Hepatocyte (in vitro differentiated cells): Measurements from ENCODE around the gene OR10G6. TPM values are rescaled to one million over a fixed set of nuclear protein-coding genes. Genes with fewer than 3 reads are reported as not detected.

ENCODE experiments used
- DNase-seq: peaks from one replicate; pipeline ENCODE4 v3.0.0-alpha.2; 2016; ENCODE audit warnings: low spot score
- H2AFZ ChIP-seq: fragments of 200-600 bp; sonication (generic); 2 replicates; pipeline ENCODE4 v1.6.0; 2016; ENCODE audit warnings: antibody characterized with exemption, mild to moderate bottlenecking
- H3K27ac ChIP-seq: fragments of 200-600 bp; sonication (generic); 2 replicates; pipeline ENCODE4 v1.5.1; 2016; ENCODE audit warnings: mild to moderate bottlenecking
- H3K27me3 ChIP-seq: fragments of 200-600 bp; sonication (generic); 2 replicates; pipeline ENCODE4 v1.6.1; 2016
- H3K36me3 ChIP-seq: fragments of 200-600 bp; sonication (generic); replicated peaks from 2 replicates; pipeline ENCODE4 v1.5.1; 2016; ENCODE audit warnings: low read depth; ENCODE audit not compliant: insufficient read depth
- H3K4me1 ChIP-seq: fragments of 200-600 bp; sonication (generic); 2 replicates; pipeline ENCODE4 v1.5.1; 2016; ENCODE audit warnings: mild to moderate bottlenecking, moderate library complexity; ENCODE audit not compliant: insufficient read depth
- H3K4me2 ChIP-seq: fragments of 200-600 bp; sonication (generic); 2 replicates; pipeline ENCODE4 v1.6.0; 2016
- H3K4me3 ChIP-seq: fragments of 200-600 bp; sonication (generic); 2 replicates; pipeline ENCODE4 v1.5.1; 2016; ENCODE audit warnings: mild to moderate bottlenecking
- H3K79me2 ChIP-seq: fragments of 200-600 bp; sonication (generic); 2 replicates; pipeline ENCODE4 v1.6.0; 2017; ENCODE audit warnings: mild to moderate bottlenecking
- H3K9me2 ChIP-seq: fragments of 200-600 bp; sonication (generic); replicated peaks from 2 replicates; pipeline ENCODE4 v1.6.0; 2017; ENCODE audit warnings: mild to moderate bottlenecking; ENCODE audit not compliant: insufficient read depth
- H3K9me3 ChIP-seq: fragments of 200-600 bp; sonication (generic); 2 replicates; pipeline ENCODE4 v1.5.1; 2016; ENCODE audit warnings: low read depth, mild to moderate bottlenecking
- H4K20me1 ChIP-seq: fragments of 200-600 bp; sonication (generic); 2 replicates; pipeline ENCODE4 v1.6.0; 2016; ENCODE audit warnings: mild to moderate bottlenecking; ENCODE audit not compliant: insufficient read depth, poor library complexity, severe bottlenecking
- CTCF ChIP-seq: fragments of 200-600 bp; sonication (generic); IDR thresholded peaks from 2 replicates; pipeline ENCODE4 v1.5.1; 2016; ENCODE audit warnings: antibody characterized with exemption, mild to moderate bottlenecking; ENCODE audit not compliant: poor library complexity
- EZH2 ChIP-seq: fragments of 200-600 bp; sonication (generic); IDR thresholded peaks from 2 replicates; pipeline ENCODE4 v1.6.1; 2016; ENCODE audit warnings: antibody characterized with exemption, mild to moderate bottlenecking, borderline replicate concordance
- EZH2phosphoT487 ChIP-seq: fragments of 200-600 bp; sonication (generic); IDR thresholded peaks from one replicate; pipeline ENCODE4 v1.6.1; 2018; ENCODE audit warnings: antibody characterized with exemption, mild to moderate bottlenecking, low read depth, moderate library complexity; ENCODE audit not compliant: unreplicated experiment, severe bottlenecking
- WGBS: methylation state at CpG from one replicate; pipeline ENCODE4 v1.1.6; 2016; ENCODE audit warnings: low lambda C conversion rate; ENCODE audit errors: missing lambda C conversion rate; 5-methylcytosine and 5-hydroxymethylcytosine counted together
- polyA plus RNA-seq: library from polyadenylated mRNA; unstranded; fragments of >200 nt; fragmentation: Nextera tagmentation; extraction: Ambion mirVana; gene quantifications from 2 replicates; pipeline ENCODE4 v1.2.1, GENCODE V29; 2016
- total RNA-seq: library from RNA; depleted of rRNA; stranded (reverse); fragments of >200 nt; gene quantifications from 2 replicates; pipeline ENCODE4 v1.2.3, GENCODE V29; 2014

OR10G6 gene
- total and polyA plus RNA-seq, 2 experiments from 2014 or later: not detected

DNA sequence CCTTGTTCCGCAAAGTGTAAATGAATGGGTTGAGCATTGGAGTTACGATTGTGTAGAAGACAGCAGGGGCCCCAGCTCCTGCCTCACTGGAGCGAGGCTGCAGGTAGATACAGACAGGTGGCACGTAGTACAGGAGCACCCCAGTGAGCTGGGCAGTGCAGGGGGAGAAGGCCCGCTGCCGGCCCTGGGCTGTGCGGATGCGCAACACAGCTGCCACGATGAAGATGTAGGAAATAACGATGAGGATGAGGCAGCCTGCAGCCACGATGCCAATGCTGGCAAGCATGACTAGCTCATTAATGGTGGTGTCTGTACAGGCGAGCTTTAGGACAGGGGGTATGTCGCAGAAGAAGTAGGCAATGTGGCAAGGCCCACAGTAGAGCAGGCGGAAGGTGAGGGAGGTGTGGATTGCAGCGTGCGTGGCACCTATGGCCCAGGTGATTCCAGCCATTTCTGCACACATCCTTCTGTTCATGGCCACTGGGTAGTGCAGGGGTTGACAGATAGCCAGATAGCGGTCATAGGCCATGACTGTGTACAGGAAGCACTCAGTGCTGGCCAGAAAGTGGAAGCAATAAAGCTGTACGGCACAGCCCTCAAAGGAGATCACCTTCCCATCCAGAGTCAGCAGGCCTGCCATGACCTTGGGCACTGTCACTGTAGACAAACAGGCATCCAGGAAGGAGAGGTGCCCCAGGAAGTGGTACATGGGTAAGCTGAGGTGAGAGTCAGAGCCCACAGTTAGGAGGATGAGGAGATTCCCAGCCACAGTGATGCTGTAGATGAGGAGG, 18.0 kb downstream of the OR10G6 start:
- WGBS: 93% methylated on average over 18 of the region's 18 CpGs
- no peaks in the 10 kb centered on the region for H3K4me1 ChIP-seq
- H4K20me1 ChIP-seq: no peaks in the 10 kb centered on the region
- TF ChIP-seq CTCF: no peak
- no peak for TF ChIP-seq EZH2phosphoT487
- no peak for TF ChIP-seq EZH2
- no peaks in the 10 kb centered on the region for H3K36me3 ChIP-seq
- H3K27ac ChIP-seq: no peak overlapping the region
- H3K4me2 ChIP-seq: no peak overlapping the region
- H3K27me3 ChIP-seq: no peaks in the 10 kb centered on the region
- no peaks in the 10 kb centered on the region for H3K9me3 ChIP-seq
- no peak overlapping the region for H2AFZ ChIP-seq
- DNase-seq: no peak
- no peaks in the 10 kb centered on the region for H3K79me2 ChIP-seq
- no peak overlapping the region for H3K4me3 ChIP-seq
- H3K9me2 ChIP-seq: no peaks in the 10 kb centered on the region

GRCh38 chr11:123973816-123974215, 21.1 kb downstream of the OR10G6 start:
- Histone ChIP-seq H4K20me1 (no peaks in the 10 kb centered on the region), H2AFZ (no peak overlapping the region), H3K36me3 (no peaks in the 10 kb centered on the region), H3K27ac (no peak overlapping the region), H3K9me2 (no peaks in the 10 kb centered on the region), H3K27me3 (no peaks in the 10 kb centered on the region), H3K79me2 (no peaks in the 10 kb centered on the region), H3K9me3 (no peaks in the 10 kb centered on the region), H3K4me2 (no peak overlapping the region), H3K4me1 (no peaks in the 10 kb centered on the region), H3K4me3 (no peak overlapping the region)
- 63% methylated on average over 1 of the region's 1 CpG for WGBS
- no peak for DNase-seq
- TF ChIP-seq EZH2: no peak
- TF ChIP-seq CTCF: no peak
- TF ChIP-seq EZH2phosphoT487: no peak

DNA sequence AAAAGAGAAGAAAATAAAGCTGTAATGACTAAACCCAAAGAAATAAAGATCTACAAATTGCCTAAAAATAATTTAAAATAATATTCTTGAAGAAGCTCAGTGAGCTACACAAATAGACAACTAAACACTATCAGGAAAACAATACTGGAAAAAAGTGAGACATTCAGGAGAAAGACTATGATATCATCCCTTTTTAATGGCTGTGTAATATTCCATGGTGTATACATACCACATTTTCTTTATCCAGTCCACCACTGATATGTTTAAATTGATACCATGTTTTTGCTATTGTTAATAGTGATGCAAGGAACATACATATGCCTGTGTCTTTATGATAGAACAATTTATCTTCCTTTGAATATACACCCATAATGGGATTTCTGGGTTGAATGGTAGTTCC, 38.2 kb downstream of the OR10G6 start:
- H3K36me3 ChIP-seq: no peaks in the 10 kb centered on the region
- no peak overlapping the region for H3K4me3 ChIP-seq
- H3K27ac ChIP-seq: no peak overlapping the region
- no peaks in the 10 kb centered on the region for H3K9me3 ChIP-seq
- no peaks in the 10 kb centered on the region for H4K20me1 ChIP-seq
- no peak overlapping the region for H2AFZ ChIP-seq
- DNase-seq: no peak
- no peak overlapping the region for H3K4me2 ChIP-seq
- no peaks in the 10 kb centered on the region for H3K9me2 ChIP-seq
- H3K27me3 ChIP-seq: no peaks in the 10 kb centered on the region
- no peaks in the 10 kb centered on the region for H3K4me1 ChIP-seq
- H3K79me2 ChIP-seq: no peaks in the 10 kb centered on the region
- TF ChIP-seq EZH2: no peak
- TF ChIP-seq CTCF: no peak
- TF ChIP-seq EZH2phosphoT487: no peak

- Histone ChIP-seq H2AFZ (no peak overlapping the region), H3K36me3 (no peaks in the 10 kb centered on the region), H3K27ac (no peak overlapping the region), H4K20me1 (no peaks in the 10 kb centered on the region), H3K4me1 (no peaks in the 10 kb centered on the region), H3K4me3 (no peak overlapping the region), H3K9me3 (no peaks in the 10 kb centered on the region), H3K79me2 (no peaks in the 10 kb centered on the region), H3K27me3 (no peaks in the 10 kb centered on the region), H3K4me2 (peak overlapping the region; percentile 15), H3K9me2 (no peaks in the 10 kb centered on the region)
- 17% methylated on average over 1 of the region's 1 CpG for WGBS
- no peak for DNase-seq
- TF ChIP-seq CTCF (no peak), EZH2 (no peak), EZH2phosphoT487 (no peak)
Observed at GRCh38 chr11:123945132-123945531, 49.8 kb downstream of the OR10G6 start.
